Measurements from ENCODE around the gene MARCHF4.

The MARCHF4 gene

DNA sequence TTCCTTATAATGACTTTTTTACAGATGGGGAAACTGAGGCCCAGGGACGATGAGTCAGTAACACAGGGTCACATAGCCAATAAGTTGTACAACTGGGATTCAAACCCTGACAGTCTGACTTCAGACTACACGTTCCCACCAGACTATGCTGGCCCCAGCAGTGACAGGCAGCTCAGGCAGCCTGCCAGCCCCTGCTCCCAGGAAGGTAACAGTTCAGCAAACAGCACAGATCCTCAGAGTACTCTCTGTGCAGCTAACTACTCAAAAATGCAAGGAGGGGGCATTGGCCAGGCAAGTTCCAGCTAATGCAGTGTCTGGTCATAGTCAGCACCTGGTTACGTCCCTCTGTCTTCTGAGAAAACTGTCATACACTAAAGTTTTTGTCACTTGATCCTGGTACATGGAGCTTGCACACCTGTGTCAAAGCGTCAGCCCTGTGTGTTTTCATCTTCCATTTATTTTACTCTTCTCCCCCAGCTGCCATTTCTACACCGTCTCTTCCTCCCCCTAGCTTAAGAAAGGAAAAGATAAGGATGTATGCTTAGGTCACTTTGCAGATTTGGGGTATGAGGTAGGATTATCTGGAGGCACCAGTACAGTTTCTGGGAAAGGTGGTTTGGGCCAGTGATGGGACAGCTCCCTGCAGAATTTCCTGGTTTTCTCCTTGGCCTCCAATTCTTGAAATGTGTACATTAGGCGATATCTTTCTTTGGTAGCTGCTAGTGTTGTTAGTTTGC is 44.5 kb upstream of the MARCHF4 start:
- Histone ChIP-seq H2BK120ac (ENCODE audit: low read depth, low read length) (no peak overlapping the region), H2BK12ac (ENCODE audit: low read length in 2 of 2) (no peak overlapping the region), H3K23ac (ENCODE audit: low read length in 2 of 2) (no peak overlapping the region), H3K9ac (ENCODE audit: low read length) (no peak overlapping the region), H3K27me3 (ENCODE audit: control insufficient read depth in 1 of 2, insufficient read depth in 1 of 2, low read length in 2 of 2) (no peaks in the 10 kb centered on the region), H3K14ac (ENCODE audit: low read length in 2 of 2) (no peak overlapping the region), H4K91ac (ENCODE audit: low read length) (no peak overlapping the region), H2AFZ (ENCODE audit: low read depth, low read length) (no peak overlapping the region), H3K4me2 (ENCODE audit: low read length, poor library complexity, severe bottlenecking) (no peak overlapping the region), H3K27ac (ENCODE audit: low read length, poor library complexity, severe bottlenecking) (no peak overlapping the region), H3K18ac (ENCODE audit: low read depth in 1 of 2, low read length in 2 of 2) (no peak overlapping the region), H3K9me3 (ENCODE audit: control insufficient read depth, low read length) (no peaks in the 10 kb centered on the region), H2BK5ac (ENCODE audit: low read depth, low read length, poor library complexity, severe bottlenecking) (no peak overlapping the region), H3K36me3 (ENCODE audit: control insufficient read depth in 1 of 2, insufficient read depth in 2 of 2, low read depth in 1 of 2, low read length in 2 of 2) (peaks cover 29 to 60% of the 10 kb centered on the region in 2 experiments), H3K79me1 (replicated peaks; ENCODE audit: low read length, poor library complexity, severe bottlenecking) (peaks cover 36% of the 10 kb centered on the region), H3K4me3 (ENCODE audit: insufficient read depth in 1 of 2, low read depth in 1 of 2, low read length in 2 of 2) (no peak overlapping the region), H3K4ac (ENCODE audit: low read depth in 1 of 2, low read length in 2 of 2) (no peak overlapping the region), H2AK5ac (ENCODE audit: low read length, severe bottlenecking) (no peak overlapping the region), H2BK15ac (ENCODE audit: low read depth, poor library complexity, severe bottlenecking) (no peak overlapping the region), H3K4me1 (ENCODE audit: control insufficient read depth, insufficient read depth, low read depth, low read length) (peaks cover 2% of the 10 kb centered on the region), H4K8ac (ENCODE audit: low read length) (no peak overlapping the region)
- WGBS, result 91% methylated on average over 4 of the region's 6 CpGs
- DNase-seq, result no peak

DNA sequence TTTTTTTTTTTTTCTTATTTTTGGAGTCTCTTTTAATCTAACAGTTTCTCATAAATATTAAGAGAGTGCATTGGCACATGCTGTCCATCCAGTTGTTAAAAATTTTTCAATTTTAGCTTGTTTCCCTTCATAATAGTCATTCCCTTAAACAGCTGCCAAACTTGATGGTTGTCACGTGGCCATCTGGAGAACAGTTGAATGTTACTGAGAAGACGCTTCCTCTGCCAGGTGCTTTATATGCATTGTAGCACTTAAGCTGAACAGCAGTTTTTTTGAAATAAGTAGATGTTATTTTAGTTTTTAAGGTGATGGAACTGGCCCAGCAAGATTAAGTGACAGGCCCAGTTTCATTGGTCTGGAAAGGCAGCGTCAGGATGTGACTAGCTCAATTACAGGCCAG is 43.3 kb upstream of the MARCHF4 start:
- no peak overlapping the region for H3K9ac ChIP-seq (ENCODE audit: low read length)
- WGBS, result 98% methylated on average over 3 of the region's 3 CpGs
- H2BK5ac ChIP-seq (ENCODE audit: low read depth, low read length, poor library complexity, severe bottlenecking), result no peak overlapping the region
- peaks cover 21 to 48% of the 10 kb centered on the region in 2 experiments for H3K36me3 ChIP-seq (ENCODE audit: control insufficient read depth in 1 of 2, insufficient read depth in 2 of 2, low read depth in 1 of 2, low read length in 2 of 2)
- no peak overlapping the region for H4K91ac ChIP-seq (ENCODE audit: low read length)
- no peak for DNase-seq
- no peak overlapping the region for H2BK12ac ChIP-seq (ENCODE audit: low read length in 2 of 2)
- H2AFZ ChIP-seq (ENCODE audit: low read depth, low read length), result no peak overlapping the region
- H3K9me3 ChIP-seq (ENCODE audit: control insufficient read depth, low read length), result no peaks in the 10 kb centered on the region
- H3K14ac ChIP-seq (ENCODE audit: low read length in 2 of 2), result no peak overlapping the region
- H3K27me3 ChIP-seq (ENCODE audit: control insufficient read depth in 1 of 2, insufficient read depth in 1 of 2, low read length in 2 of 2), result no peaks in the 10 kb centered on the region
- H3K4me2 ChIP-seq (ENCODE audit: low read length, poor library complexity, severe bottlenecking), result no peak overlapping the region
- H3K18ac ChIP-seq (ENCODE audit: low read depth in 1 of 2, low read length in 2 of 2), result no peak overlapping the region
- H3K4me1 ChIP-seq (ENCODE audit: control insufficient read depth, insufficient read depth, low read depth, low read length), result peaks cover 2% of the 10 kb centered on the region
- H2AK5ac ChIP-seq (ENCODE audit: low read length, severe bottlenecking), result no peak overlapping the region
- H3K23ac ChIP-seq (ENCODE audit: low read length in 2 of 2), result no peak overlapping the region
- no peak overlapping the region for H2BK15ac ChIP-seq (ENCODE audit: low read depth, poor library complexity, severe bottlenecking)
- no peak overlapping the region for H3K4ac ChIP-seq (ENCODE audit: low read depth in 1 of 2, low read length in 2 of 2)
- no peak overlapping the region for H2BK120ac ChIP-seq (ENCODE audit: low read depth, low read length)
- no peak overlapping the region for H3K27ac ChIP-seq (ENCODE audit: low read length, poor library complexity, severe bottlenecking)
- peaks cover 33% of the 10 kb centered on the region for H3K79me1 ChIP-seq (replicated peaks; ENCODE audit: low read length, poor library complexity, severe bottlenecking)
- H3K4me3 ChIP-seq (ENCODE audit: insufficient read depth in 1 of 2, low read depth in 1 of 2, low read length in 2 of 2), result no peak overlapping the region
- H4K8ac ChIP-seq (ENCODE audit: low read length), result no peak overlapping the region

DNA sequence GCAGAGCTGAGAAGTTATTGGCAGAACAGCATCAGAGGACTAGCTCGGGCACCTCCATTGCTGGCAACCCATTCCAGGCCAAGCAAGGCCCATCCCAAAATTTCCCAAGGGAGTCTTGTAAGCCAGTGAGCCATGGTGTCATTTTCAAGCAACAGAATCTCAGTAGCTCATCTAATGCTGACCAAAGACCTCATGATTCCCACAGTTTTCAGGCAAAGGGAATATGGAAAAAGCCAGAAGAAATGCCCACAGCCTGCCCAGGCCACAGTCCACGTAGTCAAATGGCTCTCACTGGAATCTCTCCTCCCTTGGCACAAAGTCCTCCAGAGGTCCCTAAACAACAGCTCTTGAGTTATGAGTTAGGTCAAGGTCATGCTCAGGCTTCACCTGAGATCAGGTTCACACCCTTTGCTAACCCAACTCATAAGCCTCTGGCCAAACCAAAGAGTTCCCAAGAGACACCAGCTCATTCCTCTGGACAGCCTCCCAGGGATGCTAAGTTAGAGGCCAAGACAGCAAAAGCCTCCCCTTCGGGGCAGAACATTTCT is 42.6 kb upstream of the MARCHF4 start:
- Histone ChIP-seq H3K4ac (ENCODE audit: low read depth in 1 of 2, low read length in 2 of 2) (no peak overlapping the region), H2BK15ac (ENCODE audit: low read depth, poor library complexity, severe bottlenecking) (no peak overlapping the region), H3K27me3 (ENCODE audit: control insufficient read depth in 1 of 2, insufficient read depth in 1 of 2, low read length in 2 of 2) (no peaks in the 10 kb centered on the region), H3K4me1 (ENCODE audit: control insufficient read depth, insufficient read depth, low read depth, low read length) (peaks cover 2% of the 10 kb centered on the region), H3K14ac (ENCODE audit: low read length in 2 of 2) (no peak overlapping the region), H4K91ac (ENCODE audit: low read length) (no peak overlapping the region), H2BK120ac (ENCODE audit: low read depth, low read length) (no peak overlapping the region), H3K23ac (ENCODE audit: low read length in 2 of 2) (no peak overlapping the region), H3K27ac (ENCODE audit: low read length, poor library complexity, severe bottlenecking) (no peak overlapping the region), H3K9ac (ENCODE audit: low read length) (no peak overlapping the region), H3K4me3 (ENCODE audit: insufficient read depth in 1 of 2, low read depth in 1 of 2, low read length in 2 of 2) (no peak overlapping the region), H2AK5ac (ENCODE audit: low read length, severe bottlenecking) (no peak overlapping the region), H4K8ac (ENCODE audit: low read length) (no peak overlapping the region), H3K18ac (ENCODE audit: low read depth in 1 of 2, low read length in 2 of 2) (no peak overlapping the region), H2BK12ac (ENCODE audit: low read length in 2 of 2) (no peak overlapping the region), H2AFZ (ENCODE audit: low read depth, low read length) (no peak overlapping the region), H2BK5ac (ENCODE audit: low read depth, low read length, poor library complexity, severe bottlenecking) (no peak overlapping the region), H3K79me1 (replicated peaks; ENCODE audit: low read length, poor library complexity, severe bottlenecking) (peaks cover 30% of the 10 kb centered on the region), H3K36me3 (ENCODE audit: control insufficient read depth in 1 of 2, insufficient read depth in 2 of 2, low read depth in 1 of 2, low read length in 2 of 2) (peaks cover 18 to 42% of the 10 kb centered on the region in 2 experiments), H3K4me2 (ENCODE audit: low read length, poor library complexity, severe bottlenecking) (no peak overlapping the region), H3K9me3 (ENCODE audit: control insufficient read depth, low read length) (no peaks in the 10 kb centered on the region)
- DNase-seq, result no peak
- WGBS, result 97% methylated on average over 3 of the region's 3 CpGs

DNA sequence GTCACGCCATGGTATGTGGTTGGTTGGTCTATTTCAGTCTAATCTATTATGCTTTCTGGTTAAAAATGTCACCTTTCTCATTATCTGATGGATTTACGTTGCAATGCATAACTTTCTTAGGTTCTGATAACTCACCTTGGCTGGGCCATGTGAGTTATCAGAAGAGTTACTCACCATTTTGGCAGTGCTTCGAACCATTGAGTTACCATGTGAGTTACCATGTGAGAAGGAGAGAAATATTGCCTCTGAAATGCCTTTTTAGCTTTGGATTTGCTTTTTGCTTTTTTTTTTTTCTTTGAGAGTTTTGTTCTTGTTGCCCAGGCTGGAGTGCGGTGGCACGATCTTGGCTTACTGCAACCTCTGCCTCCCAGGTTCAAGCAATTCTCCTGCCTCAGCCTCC is 41.6 kb upstream of the MARCHF4 start:
- Histone ChIP-seq H2AFZ (ENCODE audit: low read depth, low read length) (no peak overlapping the region), H2BK5ac (ENCODE audit: low read depth, low read length, poor library complexity, severe bottlenecking) (no peak overlapping the region), H3K4ac (ENCODE audit: low read depth in 1 of 2, low read length in 2 of 2) (no peak overlapping the region), H3K79me1 (replicated peaks; ENCODE audit: low read length, poor library complexity, severe bottlenecking) (peaks cover 27% of the 10 kb centered on the region), H3K18ac (ENCODE audit: low read depth in 1 of 2, low read length in 2 of 2) (no peak overlapping the region), H3K23ac (ENCODE audit: low read length in 2 of 2) (no peak overlapping the region), H4K8ac (ENCODE audit: low read length) (peak overlapping the region; percentile 69), H2BK120ac (ENCODE audit: low read depth, low read length) (no peak overlapping the region), H3K4me1 (ENCODE audit: control insufficient read depth, insufficient read depth, low read depth, low read length) (peaks cover 2% of the 10 kb centered on the region), H3K4me2 (ENCODE audit: low read length, poor library complexity, severe bottlenecking) (no peak overlapping the region), H2AK5ac (ENCODE audit: low read length, severe bottlenecking) (no peak overlapping the region), H3K4me3 (ENCODE audit: insufficient read depth in 1 of 2, low read depth in 1 of 2, low read length in 2 of 2) (peak overlapping the region in 1 of 2 experiments; percentile 91), H2BK15ac (ENCODE audit: low read depth, poor library complexity, severe bottlenecking) (no peak overlapping the region), H3K9me3 (ENCODE audit: control insufficient read depth, low read length) (no peaks in the 10 kb centered on the region), H3K14ac (ENCODE audit: low read length in 2 of 2) (no peak overlapping the region), H3K27ac (ENCODE audit: low read length, poor library complexity, severe bottlenecking) (no peak overlapping the region), H3K27me3 (ENCODE audit: control insufficient read depth in 1 of 2, insufficient read depth in 1 of 2, low read length in 2 of 2) (no peaks in the 10 kb centered on the region), H3K9ac (ENCODE audit: low read length) (no peak overlapping the region), H2BK12ac (ENCODE audit: low read length in 2 of 2) (no peak overlapping the region), H3K36me3 (ENCODE audit: control insufficient read depth in 1 of 2, insufficient read depth in 2 of 2, low read depth in 1 of 2, low read length in 2 of 2) (peaks cover 14 to 42% of the 10 kb centered on the region in 2 experiments), H4K91ac (ENCODE audit: low read length) (no peak overlapping the region)
- DNase-seq, result no peak
- 100% methylated on average over 3 of the region's 5 CpGs for WGBS

Measured in mesenchymal stem cell (in vitro differentiated cells and primary cell).